MM.1S (cell line): ENCODE results near the gene FMNL1.

Source experiments
- CTCF ChIP-seq: fragments of 300-600 bp; sonication (generic); IDR thresholded peaks from 2 replicates; pipeline ENCODE4 v1.5.1; 2016; ENCODE audit warnings: antibody characterized with exemption, low read length, mixed read lengths
- EZH2 ChIP-seq: fragments of 300-600 bp; sonication (generic); optimal IDR thresholded peaks from 2 replicates; pipeline ENCODE3; 2017; ENCODE audit warnings: low read depth, mild to moderate bottlenecking, antibody characterized with exemption, low read length, mixed read lengths
- EZH2phosphoT487 ChIP-seq: fragments of 300-600 bp; sonication (generic); IDR thresholded peaks from 2 replicates; pipeline ENCODE4 v1.6.1; 2018; ENCODE audit warnings: antibody characterized with exemption, low read length

- TF ChIP-seq EZH2phosphoT487 (no peak), EZH2 (no peak), CTCF (no peak)
These were observed 21.0 kb upstream of the FMNL1 start for GRCh38 chr17:45200701-45201100.
